Mucosa of stomach (tissue), 1 donor: Measurements from ENCODE around the gene MAS1.

Experiments used
- H3K27me3 ChIP-seq: one replicate; pipeline ENCODE4 v1.7.0; 2013; ENCODE audit warnings: mild to moderate bottlenecking, low read length; ENCODE audit not compliant: control insufficient read depth, insufficient read depth
- H3K36me3 ChIP-seq: one replicate; pipeline ENCODE4 v1.7.0; 2013; ENCODE audit warnings: low read length; ENCODE audit not compliant: control insufficient read depth, insufficient read depth
- H3K4me1 ChIP-seq: one replicate; pipeline ENCODE4 v1.7.0; 2013; ENCODE audit warnings: mild to moderate bottlenecking, low read length; ENCODE audit not compliant: control insufficient read depth, insufficient read depth
- H3K4me3 ChIP-seq: one replicate; pipeline ENCODE4 v1.7.0; 2013; ENCODE audit warnings: low read length
- H3K9ac ChIP-seq: one replicate; pipeline ENCODE4 v1.7.0; 2013; ENCODE audit warnings: mild to moderate bottlenecking, low read length, moderate library complexity
- H3K9me3 ChIP-seq: one replicate; pipeline ENCODE4 v1.7.0; 2013; ENCODE audit warnings: mild to moderate bottlenecking, low read length, moderate library complexity; ENCODE audit not compliant: control insufficient read depth
- donor health status: Pancreatic carcinoma.

The MAS1 gene

GRCh38 chr6:159865226-159865920, 25.4 kb upstream of the MAS1 start:
- Histone ChIP-seq H3K27me3 (no peaks in the 10 kb centered on the region), H3K9ac (no peak overlapping the region), H3K9me3 (no peaks in the 10 kb centered on the region), H3K4me3 (no peak overlapping the region), H3K36me3 (no peaks in the 10 kb centered on the region), H3K4me1 (no peaks in the 10 kb centered on the region)

- H3K9me3 ChIP-seq: no peaks in the 10 kb centered on the region
- H3K4me1 ChIP-seq: no peaks in the 10 kb centered on the region
- no peaks in the 10 kb centered on the region for H3K36me3 ChIP-seq
- H3K4me3 ChIP-seq: no peak overlapping the region
- H3K9ac ChIP-seq: no peak overlapping the region
- H3K27me3 ChIP-seq: no peaks in the 10 kb centered on the region
These were observed 24.2 kb upstream of the MAS1 start for GRCh38 chr6:159866286-159867247.

- no peak overlapping the region for H3K9ac ChIP-seq
- no peak overlapping the region for H3K4me3 ChIP-seq
- H3K4me1 ChIP-seq: no peaks in the 10 kb centered on the region
- no peaks in the 10 kb centered on the region for H3K9me3 ChIP-seq
- H3K27me3 ChIP-seq: no peaks in the 10 kb centered on the region
- no peaks in the 10 kb centered on the region for H3K36me3 ChIP-seq
These were observed 19.5 kb upstream of the MAS1 start for GRCh38 chr6:159871241-159871640.

- H3K27me3 ChIP-seq: no peaks in the 10 kb centered on the region
- no peaks in the 10 kb centered on the region for H3K9me3 ChIP-seq
- H3K4me3 ChIP-seq: no peak overlapping the region
- H3K36me3 ChIP-seq: no peaks in the 10 kb centered on the region
- H3K9ac ChIP-seq: no peak overlapping the region
- no peaks in the 10 kb centered on the region for H3K4me1 ChIP-seq
These were observed 18.9 kb upstream of the MAS1 start for GRCh38 chr6:159871906-159872305.

GRCh38 chr6:159874435-159874834, 16.4 kb upstream of the MAS1 start:
- Histone ChIP-seq H3K36me3 (no peaks in the 10 kb centered on the region), H3K4me3 (no peak overlapping the region), H3K9me3 (no peaks in the 10 kb centered on the region)

GRCh38 chr6:159875194-159875593, 15.6 kb upstream of the MAS1 start:
- Histone ChIP-seq H3K9ac (no peak overlapping the region), H3K27me3 (no peaks in the 10 kb centered on the region), H3K36me3 (no peaks in the 10 kb centered on the region), H3K4me3 (no peak overlapping the region), H3K9me3 (no peaks in the 10 kb centered on the region), H3K4me1 (no peaks in the 10 kb centered on the region)

More at GRCh38 chr6:159874435-159874834, 16.4 kb upstream of the MAS1 start:
- Histone ChIP-seq H3K9ac (no peak overlapping the region), H3K27me3 (no peaks in the 10 kb centered on the region), H3K4me1 (no peaks in the 10 kb centered on the region)

- no peaks in the 10 kb centered on the region for H3K4me1 ChIP-seq
- no peaks in the 10 kb centered on the region for H3K9me3 ChIP-seq
- no peak overlapping the region for H3K4me3 ChIP-seq
- H3K27me3 ChIP-seq: no peaks in the 10 kb centered on the region
- H3K9ac ChIP-seq: no peak overlapping the region
- no peaks in the 10 kb centered on the region for H3K36me3 ChIP-seq
These were observed 14.5 kb upstream of the MAS1 start for GRCh38 chr6:159876242-159876641.

- no peak overlapping the region for H3K9ac ChIP-seq
- H3K36me3 ChIP-seq: no peaks in the 10 kb centered on the region
- no peaks in the 10 kb centered on the region for H3K27me3 ChIP-seq
- no peak overlapping the region for H3K4me3 ChIP-seq
- no peaks in the 10 kb centered on the region for H3K4me1 ChIP-seq
- H3K9me3 ChIP-seq: no peaks in the 10 kb centered on the region
These were observed 13.5 kb upstream of the MAS1 start for GRCh38 chr6:159877256-159877808.

GRCh38 chr6:159878341-159878740, 12.4 kb upstream of the MAS1 start:
- H3K9ac ChIP-seq: no peak overlapping the region
- H3K4me3 ChIP-seq: no peak overlapping the region
- H3K9me3 ChIP-seq: no peaks in the 10 kb centered on the region
- H3K27me3 ChIP-seq: no peaks in the 10 kb centered on the region
- no peaks in the 10 kb centered on the region for H3K36me3 ChIP-seq
- no peaks in the 10 kb centered on the region for H3K4me1 ChIP-seq

- no peaks in the 10 kb centered on the region for H3K9me3 ChIP-seq
- peaks cover 4% of the 10 kb centered on the region for H3K4me1 ChIP-seq
- H3K36me3 ChIP-seq: no peaks in the 10 kb centered on the region
- H3K27me3 ChIP-seq: no peaks in the 10 kb centered on the region
- H3K4me3 ChIP-seq: no peak overlapping the region
- no peak overlapping the region for H3K9ac ChIP-seq
These were observed 10.9 kb upstream of the MAS1 start for GRCh38 chr6:159879856-159880255.

GRCh38 chr6:159880412-159880975, 10.3 kb upstream of the MAS1 start:
- Histone ChIP-seq H3K9me3 (no peaks in the 10 kb centered on the region), H3K27me3 (no peaks in the 10 kb centered on the region), H3K36me3 (no peaks in the 10 kb centered on the region), H3K4me1 (peaks cover 4% of the 10 kb centered on the region), H3K4me3 (no peak overlapping the region), H3K9ac (no peak overlapping the region)

GRCh38 chr6:159884720-159885119, 6.1 kb upstream of the MAS1 start:
- Histone ChIP-seq H3K9ac (no peak overlapping the region), H3K4me3 (no peak overlapping the region), H3K36me3 (no peaks in the 10 kb centered on the region), H3K9me3 (no peaks in the 10 kb centered on the region), H3K4me1 (peaks cover 4% of the 10 kb centered on the region), H3K27me3 (peaks cover 6% of the 10 kb centered on the region)
